H9 (cell line): ENCODE measurements around the gene BMPR1A. TPM values are rescaled to one million over a fixed set of nuclear protein-coding genes. Genes with fewer than 3 reads are reported as not detected.

ENCODE experiments used
- DNase-seq: peaks from one replicate; pipeline ENCODE4 v3.0.0-alpha.2; 2017
- H2AFZ ChIP-seq: one replicate; pipeline ENCODE4 v1.6.1; 2013; ENCODE audit warnings: mild to moderate bottlenecking, low read length, control low read depth, moderate library complexity
- H2AK5ac ChIP-seq: 2 replicates; pipeline ENCODE4 v1.6.1; 2013; ENCODE audit warnings: low read length, control low read depth, mixed read lengths; ENCODE audit not compliant: insufficient read length
- H2BK120ac ChIP-seq: one replicate; pipeline ENCODE4 v1.6.1; 2013; ENCODE audit warnings: low read depth, mild to moderate bottlenecking, low read length, control low read depth, inconsistent platforms; ENCODE audit not compliant: poor library complexity, severe bottlenecking
- H2BK12ac ChIP-seq: 2 replicates; pipeline ENCODE4 v1.6.1; 2013; ENCODE audit warnings: low read length, control low read depth, mixed read lengths, low read depth; ENCODE audit not compliant: insufficient read length
- H2BK15ac ChIP-seq: 2 replicates; pipeline ENCODE4 v1.6.1; 2013; ENCODE audit warnings: low read depth, low read length, control low read depth
- H2BK20ac ChIP-seq: one replicate; pipeline ENCODE4 v1.6.1; 2013; ENCODE audit warnings: low read depth, mild to moderate bottlenecking, low read length, control low read depth, inconsistent platforms; ENCODE audit not compliant: poor library complexity, severe bottlenecking
- H2BK5ac ChIP-seq: 2 replicates; pipeline ENCODE4 v1.6.1; 2013; ENCODE audit warnings: low read length, control low read depth, mixed read lengths; ENCODE audit not compliant: insufficient read length
- H3K14ac ChIP-seq: 2 replicates; pipeline ENCODE4 v1.6.1; 2013; ENCODE audit warnings: low read length, control low read depth; ENCODE audit not compliant: insufficient read depth
- H3K18ac ChIP-seq: 2 replicates; pipeline ENCODE4 v1.6.1; 2013; ENCODE audit warnings: low read depth, mild to moderate bottlenecking, mixed read lengths, low read length, control low read depth; ENCODE audit not compliant: insufficient read length
- H3K23ac ChIP-seq: 2 replicates; pipeline ENCODE4 v1.6.1; 2013; ENCODE audit warnings: low read length, control low read depth, mixed read lengths, low read depth; ENCODE audit not compliant: insufficient read length
- H3K23me2 ChIP-seq: 2 replicates; pipeline ENCODE4 v1.6.1; 2013; ENCODE audit warnings: low read depth, mild to moderate bottlenecking, mixed read lengths, low read length, control low read depth; ENCODE audit not compliant: insufficient read length, poor library complexity, severe bottlenecking
- H3K27ac ChIP-seq: 2 replicates; pipeline ENCODE4 v1.5.1; 2013; ENCODE audit warnings: low read length, control low read depth, mixed read lengths, low read depth; ENCODE audit not compliant: insufficient read length
- H3K27me3 ChIP-seq: 2 replicates; pipeline ENCODE4 v1.6.1; 2013; ENCODE audit warnings: low read length, control low read depth, inconsistent platforms; ENCODE audit not compliant: insufficient read depth
- H3K4ac ChIP-seq: 2 replicates; pipeline ENCODE4 v1.6.1; 2013; ENCODE audit warnings: low read depth, mild to moderate bottlenecking, control low read depth, inconsistent platforms, low read length, moderate library complexity
- H3K4me1 ChIP-seq: 2 replicates; pipeline ENCODE4 v1.6.1; 2013; ENCODE audit warnings: low read length, control low read depth, inconsistent platforms; ENCODE audit not compliant: insufficient read depth
- H3K4me2 ChIP-seq: 2 replicates; pipeline ENCODE4 v1.6.1; 2013; ENCODE audit warnings: low read length, control low read depth, mixed read lengths; ENCODE audit not compliant: insufficient read length, insufficient read depth
- H3K56ac ChIP-seq: 2 replicates; pipeline ENCODE4 v1.6.1; 2013; ENCODE audit warnings: low read depth, mild to moderate bottlenecking, mixed read lengths, low read length, control low read depth; ENCODE audit not compliant: insufficient read length
- H3K79me1 ChIP-seq: 2 replicates; pipeline ENCODE4 v1.6.1; 2013; ENCODE audit warnings: low read depth, mild to moderate bottlenecking, moderate library complexity, low read length, control low read depth, inconsistent platforms; ENCODE audit not compliant: insufficient read depth, poor library complexity, severe bottlenecking
- H3K79me2 ChIP-seq: 2 replicates; pipeline ENCODE4 v1.6.1; 2013; ENCODE audit warnings: low read length, control low read depth, inconsistent platforms; ENCODE audit not compliant: insufficient read depth
- H3K9ac ChIP-seq: 2 replicates; pipeline ENCODE4 v1.6.1; 2013; ENCODE audit warnings: low read length, control low read depth, mixed read lengths; ENCODE audit not compliant: insufficient read length; ENCODE audit errors: extremely low read depth
- H3K9me3 ChIP-seq: one replicate; pipeline ENCODE4 v1.6.1; 2013; ENCODE audit warnings: low read depth, low read length, inconsistent platforms; ENCODE audit not compliant: control insufficient read depth
- H3T11ph ChIP-seq: one replicate; pipeline ENCODE4 v1.6.1; 2013; ENCODE audit warnings: mild to moderate bottlenecking, low read length, control low read depth, inconsistent platforms
- H4K20me1 ChIP-seq: one replicate; pipeline ENCODE4 v1.6.1; 2013; ENCODE audit not compliant: control insufficient read depth, insufficient read length, insufficient read depth
- H4K5ac ChIP-seq: 2 replicates; pipeline ENCODE4 v1.6.1; 2013; ENCODE audit warnings: low read depth, mild to moderate bottlenecking, mixed read lengths, low read length, control low read depth; ENCODE audit not compliant: insufficient read length
- H4K8ac ChIP-seq: replicated peaks from 2 replicates; pipeline ENCODE4 v1.6.1; 2013; ENCODE audit warnings: low read length, control low read depth, mixed read lengths, low read depth; ENCODE audit not compliant: insufficient read length
- H4K91ac ChIP-seq: 2 replicates; pipeline ENCODE4 v1.6.1; 2013; ENCODE audit warnings: low read depth, mild to moderate bottlenecking, moderate library complexity, mixed read lengths, low read length, control low read depth; ENCODE audit not compliant: insufficient read length
- H3K27ac Mint-ChIP-seq, 3 experiments: 2 replicates in 2 of 3; 3 replicates in 1 of 3; pipeline ENCODE4 v1.8.0; 2020 to 2021; ENCODE audit warnings: mixed read lengths in 3 of 3, mild to moderate bottlenecking in 1 of 3, moderate library complexity in 1 of 3
- H3K27me3 Mint-ChIP-seq: 2 replicates; pipeline ENCODE4 v1.8.0; 2021; ENCODE audit warnings: low read depth, mild to moderate bottlenecking, moderate library complexity, mixed read lengths
- H3K36me3 Mint-ChIP-seq, 3 experiments: 2 replicates in 2 of 3; 3 replicates in 1 of 3; pipeline ENCODE4 v1.8.0; 2020 to 2021; ENCODE audit warnings: low read depth in 3 of 3, mixed read lengths in 3 of 3; ENCODE audit not compliant: insufficient read depth in 1 of 3
- H3K4me1 Mint-ChIP-seq, 2 experiments: 2 replicates each; pipeline ENCODE4 v1.8.0; 2020; ENCODE audit warnings: mixed read lengths in 2 of 2
- H3K4me3 Mint-ChIP-seq, 2 experiments: 2 replicates in 1 of 2; 3 replicates in 1 of 2; pipeline ENCODE4 v1.8.0; 2020 to 2021; ENCODE audit warnings: mild to moderate bottlenecking in 2 of 2, mixed read lengths in 2 of 2, moderate library complexity in 1 of 2
- H3K9me3 Mint-ChIP-seq, 2 experiments: 2 replicates in 1 of 2; 3 replicates in 1 of 2; pipeline ENCODE4 v1.8.0; 2020; ENCODE audit warnings: mild to moderate bottlenecking in 2 of 2, mixed read lengths in 2 of 2, moderate library complexity in 1 of 2
- CTCF ChIP-seq: fragments of 200-600 bp; sonication (generic); conservative IDR thresholded peaks from 3 replicates; pipeline ENCODE4 v1.8.0; 2021; ENCODE audit warnings: antibody characterized with exemption, mild to moderate bottlenecking
- WGBS: extraction: QIAGEN DNeasy Blood & Tissue Kit; methylation state at CpG from one replicate; pipeline ENCODE4 v1.1.7; 2013; ENCODE audit warnings: missing lambda C conversion rate, low lambda C conversion rate, mixed read lengths; ENCODE audit not compliant: insufficient read length; ENCODE audit errors: extremely low coverage; 5-methylcytosine and 5-hydroxymethylcytosine counted together
- total RNA-seq: library from RNA; stranded (reverse); gene quantifications from 2 replicates; pipeline ENCODE4 v1.2.1, GENCODE V29; 2021

The BMPR1A gene
- total RNA-seq, 1 experiment from 2014 or later = 138 TPM

GRCh38 chr10:86785968-86786367, 29.5 kb downstream of the BMPR1A start:
- Histone ChIP-seq H2BK15ac (no peak overlapping the region), H4K5ac (no peak overlapping the region), H3K56ac (no peak overlapping the region), H4K8ac (no peak overlapping the region), H3K9ac (peak overlapping the region; percentile 37), H2BK12ac (no peak overlapping the region), H3K27ac (peak overlapping the region; percentile 5), H4K91ac (no peak overlapping the region), H2BK5ac (no peak overlapping the region), H3K23me2 (no peaks in the 10 kb centered on the region), H3K4me1 (peaks cover 15% of the 10 kb centered on the region; the same call in 1 of the 2 replicates), H3K4ac (no peak overlapping the region), H3K79me2 (peaks cover 65% of the 10 kb centered on the region), H2BK20ac (no peak overlapping the region), H3K27me3 (no peaks in the 10 kb centered on the region), H3T11ph (no peak overlapping the region), H2AFZ (no peak overlapping the region), H2AK5ac (no peak overlapping the region), H2BK120ac (no peak overlapping the region), H3K23ac (no peak overlapping the region), H3K4me2 (no peak overlapping the region), H3K18ac (no peak overlapping the region), H3K9me3 (no peaks in the 10 kb centered on the region), H4K20me1 (peaks cover 2% of the 10 kb centered on the region), H3K14ac (no peak overlapping the region), H3K79me1 (peaks cover 5% of the 10 kb centered on the region)
- Mint-ChIP-seq H3K9me3 (no peaks in the 10 kb centered on the region), H3K36me3 (peaks cover 0 to 10% (median 6%) of the 10 kb centered on the region in 3 experiments; a peak in 5 of 7 replicates), H3K4me1 (peaks cover 20 to 23% of the 10 kb centered on the region in 2 experiments), H3K27me3 (no peaks in the 10 kb centered on the region), H3K4me3 (no peak overlapping the region), H3K27ac (no peak overlapping the region)
- TF ChIP-seq CTCF = no peak
- DNase-seq = no peak
- WGBS = no CpG with 5 or more reads among the region's 5 CpGs
